RCC 7860 (cell line): ENCODE data around the gene C9orf40.

Experiments
- DNase-seq: peaks from one replicate; pipeline ENCODE4 v3.0.0-alpha.2; 2015; ENCODE audit warnings: low spot score
- FAIRE-seq: peaks from 2 replicates; lab custom pipeline; 2012; peaks lifted over from hg19 to GRCh38; lab: Jason Lieb, UNC

Gene C9orf40

GRCh38 chr9:74942801-74943200 is 9.9 kb downstream of the C9orf40 start:
- no peak for DNase-seq
- FAIRE-seq: no peak

GRCh38 chr9:74940600-74940999 is 12.1 kb downstream of the C9orf40 start:
- FAIRE-seq: no peak
- DNase-seq: no peak

GRCh38 chr9:74935008-74935407 is 17.7 kb downstream of the C9orf40 start:
- DNase-seq: no peak
- FAIRE-seq: no peak

GRCh38 chr9:74921737-74922136 is 31.0 kb downstream of the C9orf40 start:
- DNase-seq (no peak), FAIRE-seq (no peak)

DNA sequence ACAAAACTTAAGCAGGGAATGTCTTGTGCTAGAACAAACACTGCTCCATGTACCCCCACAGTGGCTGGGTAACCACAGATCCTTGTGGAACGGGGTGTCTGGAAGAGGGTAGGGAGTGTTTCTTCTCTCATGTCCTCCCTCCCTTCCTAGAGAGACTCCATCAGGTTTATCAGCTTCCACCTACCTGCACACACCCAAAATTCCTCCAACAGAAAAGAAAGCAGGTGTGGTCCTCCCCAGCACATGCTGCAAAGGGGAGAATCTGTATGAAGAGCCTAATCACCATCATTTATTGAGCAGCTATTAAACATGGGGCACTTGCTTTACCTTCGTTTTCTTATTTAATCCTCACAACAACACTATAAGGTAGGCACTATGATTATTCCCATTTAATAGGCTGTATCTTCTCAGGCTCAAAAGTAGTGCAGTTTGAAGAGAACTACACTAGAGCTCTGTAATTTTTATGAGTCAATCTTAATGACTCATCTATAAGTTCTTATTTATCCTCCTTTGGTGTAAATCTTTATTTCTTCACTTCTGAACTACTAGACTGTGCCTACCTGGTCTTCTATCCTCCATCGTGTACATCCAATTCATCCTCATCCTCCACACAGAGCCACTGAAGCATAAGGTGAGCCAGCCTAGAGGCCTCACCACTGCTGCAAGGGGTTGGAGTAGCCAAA is 31.6 kb downstream of the C9orf40 start:
- DNase-seq (no peak), FAIRE-seq (no peak)

DNA sequence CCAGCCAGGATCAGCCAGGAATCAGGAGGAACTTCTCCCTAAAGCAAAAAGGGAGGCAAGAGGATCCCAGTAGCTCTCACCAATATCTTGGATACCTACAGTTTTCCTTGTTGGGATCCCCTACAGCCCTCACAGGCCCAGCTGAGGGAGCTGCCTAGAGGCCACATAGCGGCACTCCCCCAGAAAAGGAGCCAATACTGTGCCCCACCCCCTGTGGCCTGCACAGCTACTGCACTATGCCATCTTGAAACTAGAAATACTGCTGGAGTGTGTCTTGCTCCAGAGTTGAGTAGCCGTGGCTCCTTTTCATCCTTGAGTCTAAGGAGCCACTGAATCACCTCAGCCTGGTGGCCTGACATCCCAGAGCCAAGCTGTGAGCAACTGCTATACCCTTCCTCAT is 42.7 kb downstream of the C9orf40 start:
- DNase-seq (no peak), FAIRE-seq (no peak)

GRCh38 chr9:74908665-74909064 is 44.0 kb downstream of the C9orf40 start:
- DNase-seq (no peak), FAIRE-seq (no peak)

GRCh38 chr9:74907085-74907484 is 45.6 kb downstream of the C9orf40 start:
- FAIRE-seq (no peak), DNase-seq (no peak)

DNA sequence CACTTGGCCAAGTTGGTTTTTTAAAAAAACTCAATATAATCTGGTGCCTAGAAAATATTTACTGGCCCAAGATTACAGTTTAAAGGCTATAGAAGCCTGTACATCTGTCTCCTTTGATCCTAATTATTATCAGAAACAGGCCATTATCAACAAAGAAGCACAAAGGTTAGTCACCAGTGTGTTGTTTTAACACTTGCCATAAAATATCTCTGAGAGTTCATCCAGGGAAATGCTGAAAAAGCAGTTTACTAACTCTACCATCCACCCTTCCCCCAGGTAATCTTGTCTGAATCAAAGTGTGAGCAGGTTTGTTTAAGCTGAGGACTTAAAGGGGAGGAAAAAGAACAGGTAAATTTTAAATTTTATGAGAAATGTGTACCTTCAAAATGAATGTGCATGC is 51.7 kb downstream of the C9orf40 start:
- no peak for FAIRE-seq
- no peak for DNase-seq
